Mesendoderm (in vitro differentiated cells): ENCODE data around the gene UBE2E2.

Source experiments
- DNase-seq: peaks from one replicate; pipeline ENCODE4 v3.0.0; 2013
- H2AK5ac ChIP-seq: 2 replicates; pipeline ENCODE4 v1.6.1; 2013; ENCODE audit warnings: low read length, inconsistent platforms
- H2BK120ac ChIP-seq: 2 replicates; pipeline ENCODE4 v1.6.1; 2013; ENCODE audit warnings: low read depth, mild to moderate bottlenecking, low read length, moderate library complexity, mixed read lengths
- H2BK15ac ChIP-seq: replicated peaks from 2 replicates; pipeline ENCODE4 v1.6.1; 2013; ENCODE audit warnings: low read depth, mild to moderate bottlenecking, moderate library complexity
- H2BK5ac ChIP-seq: 2 replicates; pipeline ENCODE4 v1.6.1; 2013; ENCODE audit warnings: low read length, inconsistent platforms
- H3K18ac ChIP-seq: 2 replicates; pipeline ENCODE4 v1.6.1; 2013; ENCODE audit warnings: mild to moderate bottlenecking, low read length, mixed read lengths
- H3K23ac ChIP-seq: one replicate; pipeline ENCODE4 v1.6.1; 2013; ENCODE audit warnings: low read length
- H3K27ac ChIP-seq: 2 replicates; pipeline ENCODE4 v1.5.1; 2013; ENCODE audit warnings: low read depth, mild to moderate bottlenecking, inconsistent platforms, low read length, moderate library complexity
- H3K27me3 ChIP-seq: 2 replicates; pipeline ENCODE4 v1.6.1; 2013; ENCODE audit warnings: low read length, control low read depth, mild to moderate bottlenecking, inconsistent platforms; ENCODE audit not compliant: insufficient read depth, poor library complexity
- H3K36me3 ChIP-seq: 2 replicates; pipeline ENCODE4 v1.6.1; 2013; ENCODE audit warnings: low read length, inconsistent platforms; ENCODE audit not compliant: control insufficient read depth, insufficient read depth
- H3K4ac ChIP-seq: one replicate; pipeline ENCODE4 v1.6.1; 2013; ENCODE audit warnings: low read depth, mild to moderate bottlenecking, low read length, moderate library complexity
- H3K4me1 ChIP-seq: 2 replicates; pipeline ENCODE4 v1.6.1; 2013; ENCODE audit warnings: low read depth, low read length, inconsistent platforms; ENCODE audit not compliant: control insufficient read depth
- H3K4me2 ChIP-seq: 2 replicates; pipeline ENCODE4 v1.6.1; 2013; ENCODE audit warnings: low read length
- H3K4me3 ChIP-seq: 2 replicates; pipeline ENCODE4 v1.5.1; 2013; ENCODE audit warnings: mild to moderate bottlenecking, low read length
- H3K56ac ChIP-seq: one replicate; pipeline ENCODE4 v1.6.1; 2013; ENCODE audit warnings: low read length
- H3K79me1 ChIP-seq: 2 replicates; pipeline ENCODE4 v1.6.1; 2013; ENCODE audit warnings: low read length, inconsistent platforms
- H3K79me2 ChIP-seq: 2 replicates; pipeline ENCODE4 v1.6.1; 2013; ENCODE audit warnings: mild to moderate bottlenecking, low read length; ENCODE audit not compliant: control insufficient read depth, insufficient read depth
- H3K9ac ChIP-seq: 2 replicates; pipeline ENCODE4 v1.6.1; 2013; ENCODE audit warnings: low read length, inconsistent platforms
- H4K5ac ChIP-seq: one replicate; pipeline ENCODE4 v1.6.1; 2013; ENCODE audit warnings: low read length
- H4K8ac ChIP-seq: one replicate; pipeline ENCODE4 v1.6.1; 2013; ENCODE audit warnings: low read depth, mild to moderate bottlenecking, control low read depth, low read length, moderate library complexity
- WGBS: extraction: QIAGEN DNeasy Blood & Tissue Kit; methylation state at CpG from one replicate; pipeline ENCODE4 v1.1.7; 2013; ENCODE audit warnings: low lambda C conversion rate, missing lambda C conversion rate; ENCODE audit not compliant: insufficient coverage; ENCODE audit errors: extremely low coverage; 5-methylcytosine and 5-hydroxymethylcytosine counted together

Gene UBE2E2

DNA sequence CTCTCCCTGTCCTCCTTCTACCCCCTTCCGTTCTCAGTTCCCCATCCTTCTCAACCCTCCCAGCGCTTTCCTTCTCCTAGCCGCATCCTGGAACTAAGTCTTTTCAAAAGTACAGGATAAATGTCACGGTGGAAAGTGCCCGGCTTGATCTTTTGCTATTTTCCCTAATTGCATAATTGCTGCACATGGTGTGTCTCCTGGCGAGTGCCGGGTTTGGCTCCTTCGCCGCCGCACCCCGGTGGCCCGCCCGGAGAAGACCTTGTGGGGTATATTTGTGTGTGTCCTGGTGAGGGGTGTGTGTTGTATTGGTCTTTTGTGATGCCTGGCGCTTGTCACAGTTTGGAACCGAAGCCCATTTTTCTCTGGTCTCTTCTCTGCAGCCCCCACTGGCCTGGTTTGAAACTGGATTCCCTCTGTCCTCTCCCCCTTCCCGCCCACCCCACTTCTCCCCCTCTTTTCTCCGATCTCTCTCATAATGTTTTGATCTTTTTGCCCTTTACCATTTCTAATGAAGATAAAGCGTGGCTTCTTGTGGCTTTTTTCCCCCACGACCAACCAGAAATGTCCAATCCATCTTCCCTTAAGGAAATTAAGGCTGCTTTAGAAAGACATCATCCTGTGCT lies 692 bp downstream of the UBE2E2 start:
- no CpG with 5 or more reads among the region's 19 CpGs for WGBS
- no peak overlapping the region for H2BK15ac ChIP-seq
- peaks cover 6% of the 10 kb centered on the region for H3K4me1 ChIP-seq
- DNase-seq = no peak
- no peak overlapping the region for H2BK120ac ChIP-seq
- peak overlapping the region; percentile 95 for H3K56ac ChIP-seq
- H4K8ac ChIP-seq = no peak overlapping the region
- no peaks in the 10 kb centered on the region for H3K27me3 ChIP-seq
- no peak overlapping the region for H2AK5ac ChIP-seq
- peaks cover 6% of the 10 kb centered on the region for H3K79me2 ChIP-seq
- no peak overlapping the region for H3K23ac ChIP-seq
- no peak overlapping the region for H4K5ac ChIP-seq
- H3K27ac ChIP-seq = no peak overlapping the region
- peak overlapping the region; percentile 77 for H3K4me3 ChIP-seq
- no peaks in the 10 kb centered on the region for H3K36me3 ChIP-seq
- H3K18ac ChIP-seq = peak overlapping the region; percentile 89
- H3K4ac ChIP-seq = no peak overlapping the region
- H3K79me1 ChIP-seq = peaks cover 3% of the 10 kb centered on the region
- H3K4me2 ChIP-seq = peak overlapping the region; percentile 78
- H2BK5ac ChIP-seq = no peak overlapping the region
- peak overlapping the region; percentile 83 for H3K9ac ChIP-seq

- Histone ChIP-seq H3K18ac (peak overlapping the region; percentile 25), H2BK15ac (no peak overlapping the region), H4K5ac (no peak overlapping the region), H3K4ac (no peak overlapping the region), H2BK120ac (no peak overlapping the region), H3K56ac (no peak overlapping the region), H3K27ac (no peak overlapping the region), H3K36me3 (no peaks in the 10 kb centered on the region), H3K79me2 (peaks cover 6% of the 10 kb centered on the region), H3K4me1 (peaks cover 2% of the 10 kb centered on the region), H3K79me1 (peaks cover 5% of the 10 kb centered on the region), H2AK5ac (no peak overlapping the region), H3K27me3 (no peaks in the 10 kb centered on the region), H2BK5ac (no peak overlapping the region), H3K9ac (no peak overlapping the region), H4K8ac (no peak overlapping the region), H3K23ac (no peak overlapping the region), H3K4me3 (no peak overlapping the region), H3K4me2 (no peak overlapping the region)
- DNase-seq = no peak
- no CpG with 5 or more reads among the region's 3 CpGs for WGBS
Measured at GRCh38 chr3:23206366-23206765, 3.2 kb downstream of the UBE2E2 start.

- no peak for DNase-seq
- Histone ChIP-seq H2AK5ac (no peak overlapping the region), H3K9ac (no peak overlapping the region), H4K5ac (no peak overlapping the region), H3K4ac (no peak overlapping the region), H3K4me3 (no peak overlapping the region), H2BK5ac (no peak overlapping the region), H3K4me2 (no peak overlapping the region), H3K27ac (no peak overlapping the region), H3K27me3 (no peaks in the 10 kb centered on the region), H3K36me3 (no peaks in the 10 kb centered on the region), H3K18ac (no peak overlapping the region), H3K79me1 (peaks cover 5% of the 10 kb centered on the region), H3K4me1 (peaks cover 2% of the 10 kb centered on the region), H2BK15ac (no peak overlapping the region), H3K23ac (no peak overlapping the region), H4K8ac (no peak overlapping the region), H2BK120ac (no peak overlapping the region), H3K79me2 (peaks cover 6% of the 10 kb centered on the region), H3K56ac (no peak overlapping the region)
- no CpG with 5 or more reads among the region's 1 CpG for WGBS
Measured at GRCh38 chr3:23209103-23209502, 6.0 kb downstream of the UBE2E2 start.

- no peaks in the 10 kb centered on the region for H3K36me3 ChIP-seq
- H3K27ac ChIP-seq = no peak overlapping the region
- no peak overlapping the region for H2AK5ac ChIP-seq
- no peak overlapping the region for H3K18ac ChIP-seq
- no peak overlapping the region for H2BK15ac ChIP-seq
- no peak for DNase-seq
- H2BK120ac ChIP-seq = no peak overlapping the region
- WGBS = 100% methylated on average over 1 of the region's 4 CpGs
- no peaks in the 10 kb centered on the region for H3K27me3 ChIP-seq
- peaks cover 6% of the 10 kb centered on the region for H3K79me2 ChIP-seq
- H2BK5ac ChIP-seq = no peak overlapping the region
- no peak overlapping the region for H3K4ac ChIP-seq
- H3K4me3 ChIP-seq = no peak overlapping the region
- H3K56ac ChIP-seq = no peak overlapping the region
- H3K9ac ChIP-seq = no peak overlapping the region
- no peak overlapping the region for H3K4me2 ChIP-seq
- no peak overlapping the region for H4K8ac ChIP-seq
- H3K4me1 ChIP-seq = peaks cover 2% of the 10 kb centered on the region
- H3K23ac ChIP-seq = no peak overlapping the region
- H3K79me1 ChIP-seq = peaks cover 5% of the 10 kb centered on the region
- H4K5ac ChIP-seq = no peak overlapping the region
Measured at GRCh38 chr3:23209747-23210487, 6.8 kb downstream of the UBE2E2 start.

GRCh38 chr3:23213813-23214212 lies 10.7 kb downstream of the UBE2E2 start:
- WGBS = no CpG with 5 or more reads among the region's 2 CpGs
- no peak for DNase-seq
- no peak overlapping the region for H3K4ac ChIP-seq
- H3K4me3 ChIP-seq = no peak overlapping the region
- no peak overlapping the region for H4K8ac ChIP-seq
- no peaks in the 10 kb centered on the region for H3K36me3 ChIP-seq
- no peak overlapping the region for H2AK5ac ChIP-seq
- no peak overlapping the region for H2BK15ac ChIP-seq
- H3K56ac ChIP-seq = no peak overlapping the region
- H3K79me2 ChIP-seq = no peaks in the 10 kb centered on the region
- H3K27me3 ChIP-seq = no peaks in the 10 kb centered on the region
- peaks cover 2% of the 10 kb centered on the region for H3K79me1 ChIP-seq
- H2BK5ac ChIP-seq = no peak overlapping the region
- no peak overlapping the region for H3K18ac ChIP-seq
- H3K27ac ChIP-seq = no peak overlapping the region
- H3K4me1 ChIP-seq = no peaks in the 10 kb centered on the region
- H4K5ac ChIP-seq = no peak overlapping the region
- H3K9ac ChIP-seq = no peak overlapping the region
- no peak overlapping the region for H3K4me2 ChIP-seq
- H3K23ac ChIP-seq = no peak overlapping the region
- no peak overlapping the region for H2BK120ac ChIP-seq
